ENCODE data around the gene FANCM. TPM values are rescaled to one million over a fixed set of nuclear protein-coding genes. Genes with fewer than 3 reads are reported as not detected.
A peak's percentile ranks its signal among the peaks of the same experiment; 100 is the strongest.

FANCM gene
- total RNA-seq, 6 experiments from 2014 or later = 5.4 to 8.7 (median 6.0) TPM

- no peaks in the 10 kb centered on the region for H3K27me3 Mint-ChIP-seq (ENCODE audit: insufficient read depth)
- DNase-seq = no peak
Measured at GRCh38 chr14:45185100-45185814, 49.5 kb downstream of the FANCM start.

GRCh38 chr14:45194964-45195363 is 59.2 kb downstream of the FANCM start:
- Mint-ChIP-seq H3K4me1 (ENCODE audit: low read depth) (peaks cover 10% of the 10 kb centered on the region), H3K27ac (no peak overlapping the region), H3K27me3 (ENCODE audit: insufficient read depth) (no peaks in the 10 kb centered on the region; the same call in 1 of the 2 replicates), H3K4me3 (no peak overlapping the region), H3K9me3 (no peaks in the 10 kb centered on the region), H3K36me3 (ENCODE audit: low read depth) (peaks cover 5% of the 10 kb centered on the region; the same call in 1 of the 2 replicates)
- no peak for DNase-seq
- no peak for TF ChIP-seq CTCF (IDR thresholded peaks at IDR 0.05)

More at GRCh38 chr14:45185100-45185814, 49.5 kb downstream of the FANCM start:
- no peak for TF ChIP-seq CTCF (IDR thresholded peaks at IDR 0.05)
- Mint-ChIP-seq H3K36me3 (ENCODE audit: low read depth) (no peaks in the 10 kb centered on the region), H3K4me3 (no peak overlapping the region), H3K9me3 (no peaks in the 10 kb centered on the region), H3K27ac (no peak overlapping the region), H3K4me1 (ENCODE audit: low read depth) (peaks cover 24% of the 10 kb centered on the region)

GRCh38 chr14:45198551-45198950 is 62.8 kb downstream of the FANCM start:
- peaks cover 10% of the 10 kb centered on the region for H3K4me1 Mint-ChIP-seq (ENCODE audit: low read depth)
- no peak overlapping the region for H3K27ac Mint-ChIP-seq
- H3K9me3 Mint-ChIP-seq = no peaks in the 10 kb centered on the region
- no peaks in the 10 kb centered on the region for H3K27me3 Mint-ChIP-seq (ENCODE audit: insufficient read depth)
- DNase-seq = no peak
- peaks cover 5% of the 10 kb centered on the region; the same call in 1 of the 2 replicates for H3K36me3 Mint-ChIP-seq (ENCODE audit: low read depth)
- no peak for TF ChIP-seq CTCF (IDR thresholded peaks at IDR 0.05)
- no peak overlapping the region for H3K4me3 Mint-ChIP-seq

GRCh38 chr14:45199230-45199629 is 63.5 kb downstream of the FANCM start:
- no peak for TF ChIP-seq CTCF (IDR thresholded peaks at IDR 0.05)
- peak; percentile 51 for DNase-seq
- Mint-ChIP-seq H3K36me3 (ENCODE audit: low read depth) (peaks cover 5% of the 10 kb centered on the region; the same call in 1 of the 2 replicates), H3K4me1 (ENCODE audit: low read depth) (peaks cover 10% of the 10 kb centered on the region), H3K27me3 (ENCODE audit: insufficient read depth) (no peaks in the 10 kb centered on the region), H3K4me3 (no peak overlapping the region; the same call in 1 of the 2 replicates), H3K27ac (peak overlapping the region; percentile 48), H3K9me3 (no peaks in the 10 kb centered on the region)

- Mint-ChIP-seq H3K27ac (no peak overlapping the region), H3K4me1 (ENCODE audit: low read depth) (peaks cover 10% of the 10 kb centered on the region), H3K36me3 (ENCODE audit: low read depth) (peaks cover 9% of the 10 kb centered on the region), H3K9me3 (no peaks in the 10 kb centered on the region), H3K27me3 (ENCODE audit: insufficient read depth) (no peaks in the 10 kb centered on the region), H3K4me3 (no peak overlapping the region)
- peak; percentile 55; the same call in 1 of the 2 replicates for TF ChIP-seq CTCF (IDR thresholded peaks at IDR 0.05)
- peak; percentile 15 for DNase-seq
Measured at GRCh38 chr14:45201905-45202304, 66.2 kb downstream of the FANCM start.

Measured in HFFc6 (cell line).